AG09309 (cell line): ENCODE data around the gene ZNF862.

ENCODE experiments used
- DNase-seq: peaks from one replicate; pipeline ENCODE4 v3.0.0-alpha.2; 2010; ENCODE audit warnings: low read depth
- H3K4me3 ChIP-seq: 2 replicates; pipeline ENCODE4 v1.5.1; 2011; ENCODE audit warnings: mild to moderate bottlenecking, low read depth, low read length, moderate library complexity; ENCODE audit not compliant: control insufficient read depth
- CTCF ChIP-seq: IDR thresholded peaks from 2 replicates; pipeline ENCODE4 v1.5.1; 2011; ENCODE audit warnings: mild to moderate bottlenecking, low read depth, low read length, inconsistent platforms; ENCODE audit not compliant: insufficient read depth, control insufficient read depth; ENCODE audit errors: missing control alignments

Gene ZNF862

DNA sequence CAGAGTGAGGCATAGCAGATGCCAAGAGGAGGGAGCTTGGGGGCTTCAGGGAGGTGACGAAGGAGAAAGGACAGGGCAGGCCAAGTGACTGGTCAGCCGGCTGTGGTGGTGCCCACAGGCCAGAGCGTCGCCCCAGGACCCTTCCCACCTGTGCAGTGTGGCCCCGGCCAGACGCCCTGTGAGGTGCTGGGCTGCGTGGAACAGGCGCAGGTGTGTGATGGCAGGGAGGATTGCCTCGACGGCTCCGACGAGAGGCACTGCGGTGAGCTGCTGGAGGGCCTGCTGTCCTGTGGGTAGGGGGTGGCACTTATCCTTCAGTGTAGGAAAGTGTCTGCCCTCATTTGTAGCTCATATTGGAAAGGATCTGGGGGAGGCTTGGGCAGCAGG, 38.0 kb upstream of the ZNF862 start:
- DNase-seq = no peak
- H3K4me3 ChIP-seq = no peak overlapping the region
- no peak for TF ChIP-seq CTCF

GRCh38 chr7:149801002-149801566, 37.1 kb upstream of the ZNF862 start:
- DNase-seq = no peak
- no peak for TF ChIP-seq CTCF

GRCh38 chr7:149801816-149802215, 36.4 kb upstream of the ZNF862 start:
- no peak for TF ChIP-seq CTCF
- no peak for DNase-seq
- H3K4me3 ChIP-seq = no peak overlapping the region

More at GRCh38 chr7:149801002-149801566, 37.1 kb upstream of the ZNF862 start:
- no peak overlapping the region for H3K4me3 ChIP-seq

- no peak for DNase-seq
- no peak for TF ChIP-seq CTCF
- H3K4me3 ChIP-seq = no peak overlapping the region
Observed at GRCh38 chr7:149802966-149803365, 35.2 kb upstream of the ZNF862 start.

DNA sequence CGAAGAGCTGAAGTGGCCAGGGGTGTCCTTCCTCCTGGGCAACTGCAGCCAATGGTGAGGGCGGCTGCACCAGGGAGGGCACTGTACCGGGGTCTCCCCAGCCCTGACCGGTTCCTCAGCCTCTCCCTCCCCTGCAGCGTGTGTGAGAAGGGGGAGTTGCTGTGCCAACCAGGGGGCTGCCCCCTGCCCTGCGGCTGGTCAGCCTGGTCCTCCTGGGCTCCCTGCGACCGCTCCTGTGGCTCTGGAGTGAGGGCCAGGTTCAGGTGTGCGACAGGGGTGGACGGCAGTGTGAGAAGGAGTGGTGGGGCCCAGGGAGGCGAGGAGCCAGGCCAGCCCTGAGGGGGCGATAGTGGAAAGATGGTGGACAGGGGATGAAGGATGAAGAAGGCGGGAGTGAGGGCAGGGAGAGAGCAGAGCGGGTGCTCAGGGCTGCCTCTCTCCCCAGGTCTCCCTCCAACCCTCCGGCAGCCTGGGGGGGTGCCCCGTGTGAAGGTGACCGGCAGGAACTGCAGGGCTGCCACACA, 34.6 kb upstream of the ZNF862 start:
- no peak for DNase-seq
- no peak for TF ChIP-seq CTCF
- H3K4me3 ChIP-seq = no peak overlapping the region

DNA sequence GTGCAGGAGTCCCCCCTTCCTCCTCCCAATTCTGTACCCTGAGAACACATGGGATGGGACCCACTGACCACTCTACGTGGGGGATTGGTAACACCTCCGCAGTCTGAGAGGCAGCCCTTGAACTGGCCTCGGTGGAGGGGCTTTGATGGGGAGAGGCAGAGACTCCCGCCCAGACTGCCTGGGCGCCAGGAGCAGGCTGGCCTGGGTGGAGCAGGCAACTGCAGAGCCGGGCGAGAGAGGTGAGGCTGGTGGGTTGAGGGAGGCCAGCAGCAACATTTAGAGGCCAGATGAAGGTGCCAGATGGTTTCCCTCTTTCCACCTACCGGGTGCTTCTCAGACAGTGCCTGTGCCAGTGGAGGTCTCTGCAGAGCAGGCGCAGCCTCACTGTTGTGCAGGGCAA, 34.1 kb upstream of the ZNF862 start:
- TF ChIP-seq CTCF = no peak
- no peak overlapping the region for H3K4me3 ChIP-seq
- DNase-seq = no peak

- H3K4me3 ChIP-seq = no peak overlapping the region
- TF ChIP-seq CTCF = no peak
- no peak for DNase-seq
Observed at GRCh38 chr7:149806726-149807125, 31.4 kb upstream of the ZNF862 start.
